Tongue (tissue), 2 donors: Measurements from ENCODE around the gene CD24. TPM values are rescaled to one million over a fixed set of nuclear protein-coding genes. Genes with fewer than 3 reads are reported as not detected.
"Not testable (repeated sequence)": the region's sequence is repeated elsewhere in the genome, so short reads cannot be mapped to it uniquely, and the experiment has no call there.

ENCODE experiments used
- DNase-seq: peaks from one replicate; pipeline ENCODE4 v3.0.0-alpha.2; 2015
- total RNA-seq: library from RNA; depleted of rRNA; stranded (reverse); fragments of >200 nt; gene quantifications from one replicate; pipeline ENCODE4 v1.2.3, GENCODE V29; 2014

CD24 gene
- 122 TPM for total RNA-seq

DNA sequence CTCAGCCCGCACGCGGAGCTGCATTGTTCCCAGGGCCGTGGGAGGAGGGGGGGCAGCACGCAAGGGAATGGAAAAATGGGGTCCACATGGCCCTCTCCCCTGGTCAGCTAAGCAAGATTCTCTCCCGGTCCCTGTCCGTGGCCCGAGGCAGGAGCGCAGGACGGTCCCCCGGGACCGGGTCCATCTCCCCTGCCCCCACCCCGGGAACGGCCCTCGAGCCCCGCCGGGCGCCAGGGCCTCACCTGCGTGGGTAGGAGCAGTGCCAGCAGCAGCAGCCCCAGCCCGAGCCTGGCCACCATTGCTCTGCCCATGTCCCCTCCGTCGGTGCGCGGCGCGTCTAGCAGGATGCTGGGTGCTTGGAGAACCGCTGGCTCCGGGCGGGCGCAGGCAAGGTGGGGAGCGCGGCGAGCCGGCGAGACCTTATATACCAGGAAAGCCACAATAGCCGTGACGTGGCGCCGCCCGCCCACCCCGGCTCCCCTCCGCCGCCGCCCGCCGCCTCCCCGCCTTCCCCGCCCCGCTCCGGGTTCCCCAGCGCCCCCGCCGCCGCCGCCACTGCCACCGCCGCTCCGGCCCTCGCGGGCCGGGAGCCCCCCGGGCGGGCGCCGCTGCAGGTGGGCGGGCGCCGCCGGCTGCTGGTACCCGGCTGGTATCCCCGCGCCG, at the start of gene CD24:
CD24 (minus strand) TSS at position 394 of the 663 bp plus-strand sequence; CDS start at position 311, 83 bp downstream.
- DNase-seq, result peak; percentile 71

GRCh38 chr6:107021446-107022185, 47.1 kb upstream of the CD24 start:
- DNase-seq, result peak; percentile 20

GRCh38 chr6:107020239-107020638, 45.7 kb upstream of the CD24 start:
- no peak for DNase-seq

DNA sequence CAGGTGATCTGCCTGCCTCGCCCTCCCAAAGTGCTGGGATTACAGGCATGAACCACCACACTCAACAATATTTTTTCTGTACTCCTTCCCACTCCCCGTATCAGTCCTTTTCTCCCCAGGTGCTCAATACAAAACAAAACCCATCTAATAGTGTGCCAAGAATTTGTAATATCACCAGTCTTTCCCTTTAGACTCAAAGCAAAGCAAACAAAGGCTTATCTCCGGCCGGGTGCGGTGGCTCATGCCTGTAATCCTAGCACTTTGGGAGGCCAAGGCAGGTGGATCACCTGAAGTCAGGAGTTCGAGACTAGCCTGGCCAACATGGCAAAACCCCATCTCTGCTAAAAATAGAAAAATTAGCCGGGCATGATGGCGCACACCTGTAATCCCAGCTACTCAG, 45.1 kb upstream of the CD24 start:
- not testable (repeated sequence) for DNase-seq

DNA sequence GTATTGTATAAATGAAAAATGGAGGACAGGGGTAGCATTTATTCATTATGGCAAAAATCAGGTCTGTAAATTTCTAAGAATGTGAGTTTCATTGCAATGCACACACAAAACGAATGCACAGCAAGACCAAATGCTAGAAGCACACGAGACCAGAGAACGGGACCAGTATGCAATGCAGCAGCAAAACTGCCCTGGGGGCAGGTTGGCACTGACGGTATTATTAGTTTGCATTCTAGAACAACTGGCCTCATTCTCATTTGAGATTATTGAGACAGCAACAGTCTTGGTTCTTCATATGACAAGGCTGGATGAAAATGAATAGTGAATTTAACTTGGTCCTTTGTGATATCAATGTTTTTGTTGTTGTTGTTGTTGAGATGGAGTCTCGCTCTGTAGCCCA, 44.5 kb upstream of the CD24 start:
- DNase-seq, result no peak

DNA sequence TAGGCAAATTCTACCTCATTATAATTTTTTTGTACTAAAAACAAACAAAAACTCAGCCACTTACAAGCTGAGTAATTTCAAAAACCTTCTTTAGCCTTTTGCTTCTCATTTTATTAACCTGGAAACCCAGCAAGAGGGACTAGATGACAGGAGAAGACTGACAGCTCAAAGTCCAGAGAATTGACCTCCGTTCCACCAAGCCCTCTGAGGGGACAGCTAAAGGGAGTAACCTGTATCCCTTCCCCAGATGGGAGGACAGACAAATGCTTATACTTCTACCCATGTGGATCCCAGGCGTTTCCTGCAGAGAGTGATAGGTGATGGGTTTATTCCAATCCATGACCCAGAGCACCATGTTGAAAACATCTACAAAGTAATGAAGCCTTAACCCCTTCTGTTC, 35.0 kb upstream of the CD24 start:
- no peak for DNase-seq

DNA sequence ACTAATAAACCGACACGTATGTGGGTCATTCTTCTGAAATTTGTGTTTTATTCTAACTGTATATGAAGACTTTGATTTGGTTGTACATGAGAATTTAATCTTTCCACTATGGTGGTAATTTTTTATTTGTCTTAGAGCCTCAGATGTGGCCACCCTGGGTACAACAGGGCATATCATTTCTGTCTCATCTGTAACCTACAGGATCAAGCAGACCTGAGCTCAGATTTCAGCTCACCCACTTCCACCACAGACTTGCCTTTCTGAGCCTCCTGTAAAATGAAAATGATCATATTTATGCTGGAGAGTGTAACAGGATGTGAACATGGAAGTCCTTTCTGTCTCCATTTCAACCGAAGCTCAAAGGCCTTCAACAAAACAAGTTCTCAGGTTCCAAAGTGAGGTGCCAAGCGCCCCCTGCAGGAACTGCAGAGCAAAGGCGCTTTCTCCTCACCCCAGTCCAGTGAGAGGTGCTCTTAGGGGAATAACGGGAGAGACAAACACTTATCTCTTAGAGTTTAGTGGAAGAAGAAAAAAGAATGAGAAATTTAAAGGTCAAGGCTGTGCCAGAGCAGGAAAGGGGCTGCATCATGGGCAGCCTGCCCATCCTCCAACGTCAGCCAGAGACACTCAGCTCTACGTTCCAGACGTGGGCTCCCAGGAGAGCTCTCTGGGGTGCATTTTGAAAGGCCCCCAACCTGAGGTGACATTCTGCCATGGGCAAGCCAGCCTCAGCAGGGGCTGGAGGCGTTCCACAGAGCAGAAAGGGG, 23.0 kb upstream of the CD24 start:
- DNase-seq, result peak; percentile 63

GRCh38 chr6:106995640-106996039, 21.1 kb upstream of the CD24 start:
- DNase-seq, result no peak

DNA sequence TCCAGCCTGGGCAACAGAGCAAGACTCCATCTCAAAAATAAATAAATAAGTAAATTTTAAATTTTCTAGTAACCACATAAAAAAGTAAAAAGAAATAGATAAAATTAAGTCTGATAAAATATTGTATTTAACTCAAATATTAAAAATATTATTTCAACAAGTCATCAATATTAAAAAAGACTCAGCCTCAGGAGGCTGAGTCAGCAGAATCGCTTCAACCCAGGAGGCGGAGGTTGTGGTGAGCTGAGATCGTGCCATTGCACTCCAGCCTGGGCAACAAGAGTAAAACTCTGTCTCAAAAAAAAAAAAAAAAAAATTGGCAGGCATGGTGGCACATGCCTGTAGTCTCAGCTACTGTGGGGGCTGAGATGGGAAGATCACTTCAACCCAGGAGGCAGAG, 15.2 kb upstream of the CD24 start:
- DNase-seq, result not testable (repeated sequence)

GRCh38 chr6:106988664-106989063, 14.1 kb upstream of the CD24 start:
- DNase-seq, result no peak

- peak; percentile 81 for DNase-seq
Observed at GRCh38 chr6:106981926-106982325, 7.4 kb upstream of the CD24 start.

- no peak for DNase-seq
Observed at GRCh38 chr6:106980926-106981325, 6.4 kb upstream of the CD24 start.

GRCh38 chr6:106979435-106979884, 4.9 kb upstream of the CD24 start:
- peak; percentile 95 for DNase-seq

GRCh38 chr6:106977246-106977645, 2.7 kb upstream of the CD24 start:
- no peak for DNase-seq

DNA sequence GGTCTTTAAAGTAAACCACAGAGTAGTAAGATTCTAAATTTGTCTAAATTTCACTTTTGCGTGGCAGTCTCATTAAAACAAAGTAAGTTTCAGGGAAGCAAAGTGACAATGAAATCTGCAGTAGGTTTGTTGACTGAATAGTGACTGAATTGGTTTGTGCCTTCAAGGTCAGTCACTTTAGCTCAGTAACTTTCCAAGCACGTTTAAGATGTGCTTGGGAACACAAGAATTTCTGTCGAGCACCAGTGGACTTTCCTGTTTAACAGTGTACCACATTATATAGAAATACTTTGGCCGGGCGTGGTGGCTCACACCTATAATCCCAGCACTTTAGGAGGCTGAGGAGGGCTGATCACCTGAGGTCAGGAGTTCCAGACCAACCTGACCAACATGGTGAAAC, 1.7 kb upstream of the CD24 start:
- DNase-seq, result no peak

DNA sequence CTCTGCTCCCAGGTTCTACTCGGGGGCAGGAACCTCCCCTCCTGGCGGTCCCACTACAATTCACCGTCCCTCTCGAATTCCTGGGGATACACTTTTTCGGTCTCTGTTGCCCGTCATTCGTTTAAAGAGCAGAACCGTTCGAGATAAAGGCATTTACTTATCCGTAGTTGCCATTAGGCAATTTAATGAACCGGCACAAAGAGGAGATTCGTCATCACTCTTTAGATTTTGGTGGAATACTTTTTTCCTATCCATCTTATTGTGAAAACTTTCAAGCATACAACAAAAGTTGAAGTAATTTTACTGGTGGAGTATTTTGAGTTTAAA, 1.2 kb upstream of the CD24 start:
- peak; percentile 32 for DNase-seq

DNA sequence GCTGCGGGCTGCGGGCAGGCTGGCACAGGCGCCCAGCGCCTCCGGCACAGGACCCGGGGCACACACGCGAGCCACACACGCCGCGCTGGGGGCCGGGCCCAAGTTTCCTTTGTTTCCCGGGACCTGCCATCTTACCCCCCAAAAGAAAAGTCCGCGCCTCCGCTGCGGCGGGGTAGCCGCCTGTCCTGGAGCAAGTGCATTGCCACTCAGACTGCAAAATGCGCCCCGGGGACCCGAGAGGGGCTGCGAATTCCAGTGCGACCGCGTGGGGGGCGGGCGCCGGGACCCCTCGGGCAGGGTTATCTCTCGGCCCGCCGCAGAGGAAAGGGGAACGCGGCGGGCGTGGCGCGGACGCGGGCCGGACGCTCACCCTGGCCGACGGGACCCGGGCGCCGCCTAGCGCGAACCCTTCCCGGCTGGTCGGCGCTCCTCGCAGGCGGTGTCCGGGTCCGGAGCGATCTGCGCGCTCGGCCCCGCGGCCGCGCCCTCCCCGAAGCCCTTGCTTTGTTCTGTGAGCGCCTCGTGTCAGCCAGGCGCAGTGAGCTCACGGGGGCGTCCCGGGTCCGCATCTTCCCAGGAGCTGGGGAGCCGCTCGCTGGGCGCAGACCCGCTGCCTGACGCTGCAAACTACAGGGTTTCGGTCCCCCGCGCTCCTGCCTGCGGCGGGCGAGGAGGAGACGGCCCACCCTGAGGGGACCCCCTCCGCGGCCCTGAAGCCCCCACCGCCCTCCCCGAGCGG, 639 bp upstream of the CD24 start:
- peak; percentile 58 for DNase-seq

- peak; percentile 47 for DNase-seq
Observed at GRCh38 chr6:106973836-106974335, 643 bp downstream of the CD24 start.

DNA sequence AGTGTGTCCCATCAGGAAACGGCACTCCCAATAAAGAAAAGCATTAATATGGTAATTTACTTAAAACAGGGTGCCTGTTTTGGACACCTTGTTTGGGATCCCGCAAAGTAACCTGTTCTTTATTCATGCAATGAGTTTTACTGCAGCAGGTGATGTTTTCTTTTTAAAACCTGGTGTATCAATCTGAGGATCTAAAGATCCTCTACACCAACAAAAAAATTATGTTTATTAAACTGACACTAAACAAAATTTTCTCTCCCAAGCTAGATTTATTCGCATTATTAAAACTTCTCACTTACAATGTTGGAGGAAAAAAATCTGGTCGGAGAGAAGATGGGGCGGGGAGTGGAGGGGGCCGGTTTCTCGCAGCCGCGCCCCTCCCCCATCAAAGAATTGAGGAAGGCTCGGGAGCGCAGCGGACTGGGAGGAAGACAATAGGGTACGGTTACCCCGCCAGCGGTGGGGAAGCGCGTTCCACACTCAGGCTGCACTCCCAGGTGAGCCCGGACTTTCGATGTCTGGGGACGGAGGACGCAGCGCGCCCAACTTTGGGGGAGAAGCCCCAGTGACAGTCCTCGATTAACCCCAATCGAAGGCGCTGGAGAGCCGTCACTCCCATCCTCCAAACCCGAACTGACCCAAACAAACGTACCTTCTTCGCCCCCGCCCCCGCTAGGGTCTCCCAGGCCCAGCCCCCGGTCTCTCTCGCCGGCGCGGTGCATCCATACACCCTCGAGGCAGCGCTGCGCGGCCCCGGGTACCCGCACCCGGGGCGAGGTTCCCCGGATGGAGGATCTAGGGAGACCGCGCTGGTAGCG, 1.3 kb downstream of the CD24 start:
- peak; percentile 20 for DNase-seq

GRCh38 chr6:106972500-106972899, 2.0 kb downstream of the CD24 start:
- peak; percentile 19 for DNase-seq

- not testable (repeated sequence) for DNase-seq
Observed at GRCh38 chr6:106970769-106971168, 3.8 kb downstream of the CD24 start.
